HG03354 (cell line): ENCODE results near the gene LDLRAP1.
"Not testable (repeated sequence)": the region's sequence is repeated elsewhere in the genome, so short reads cannot be mapped to it uniquely, and the experiment has no call there.

Source experiments
- ATAC-seq: cut with Tn5 transposase; IDR thresholded peaks from one replicate; pipeline ENCODE4 v1.9.1; 2021; ENCODE audit warnings: mild to moderate bottlenecking; ENCODE audit not compliant: unreplicated experiment, poor library complexity, severe bottlenecking

Gene LDLRAP1

GRCh38 chr1:25570798-25571521 lies 27.6 kb downstream of the LDLRAP1 start:
- no peak for ATAC-seq

GRCh38 chr1:25571522-25571970 lies 28.1 kb downstream of the LDLRAP1 start:
- no peak for ATAC-seq

GRCh38 chr1:25572107-25572506 lies 28.7 kb downstream of the LDLRAP1 start:
- ATAC-seq: no peak

GRCh38 chr1:25572708-25573590 lies 29.5 kb downstream of the LDLRAP1 start:
- ATAC-seq: no peak

- ATAC-seq: no peak
These were observed 30.2 kb downstream of the LDLRAP1 start for GRCh38 chr1:25573591-25573930.

- no peak for ATAC-seq
These were observed 30.6 kb downstream of the LDLRAP1 start for GRCh38 chr1:25573961-25574360.

GRCh38 chr1:25575191-25575590 lies 31.8 kb downstream of the LDLRAP1 start:
- ATAC-seq: no peak

- ATAC-seq: no peak
These were observed 33.2 kb downstream of the LDLRAP1 start for GRCh38 chr1:25576459-25577133.

GRCh38 chr1:25577134-25577920 lies 33.9 kb downstream of the LDLRAP1 start:
- ATAC-seq: no peak

GRCh38 chr1:25579292-25580252 lies 36.2 kb downstream of the LDLRAP1 start:
- no peak for ATAC-seq

- no peak for ATAC-seq
These were observed 37.5 kb downstream of the LDLRAP1 start for GRCh38 chr1:25580927-25581326.

- no peak for ATAC-seq
These were observed 38.4 kb downstream of the LDLRAP1 start for GRCh38 chr1:25581764-25582163.

- no peak for ATAC-seq
These were observed 40.3 kb downstream of the LDLRAP1 start for GRCh38 chr1:25583519-25584370.

- no peak for ATAC-seq
These were observed 42.8 kb downstream of the LDLRAP1 start for GRCh38 chr1:25586181-25586588.

- ATAC-seq: no peak
These were observed 43.9 kb downstream of the LDLRAP1 start for GRCh38 chr1:25587290-25587689.

GRCh38 chr1:25588224-25588623 lies 44.8 kb downstream of the LDLRAP1 start:
- not testable (repeated sequence) for ATAC-seq

GRCh38 chr1:25588786-25589185 lies 45.4 kb downstream of the LDLRAP1 start:
- ATAC-seq: not testable (repeated sequence)
